GM23338 (cell line): Measurements from ENCODE around the gene AP1AR.

Source experiments
- CREB1 ChIP-seq: fragments of 250-450 bp; sonication (Bioruptor Pico); IDR thresholded peaks from 2 replicates; pipeline ENCODE4 v1.5.0; 2020; ENCODE audit warnings: low read depth, mild to moderate bottlenecking, moderate library complexity
- CTCF ChIP-seq, 2 experiments: fragments of 200-600 bp in 1 of 2; sonication (generic) in 1 of 2; conservative IDR thresholded peaks; 2 replicates each; pipeline versions ENCODE4 v1.5.1 to v1.6.1; 2016 to 2017; ENCODE audit warnings: antibody characterized with exemption in 2 of 2, low read depth in 2 of 2, mild to moderate bottlenecking in 2 of 2, moderate library complexity in 1 of 2
- EZH2 ChIP-seq: fragments of 200-600 bp; sonication (generic); IDR thresholded peaks from one replicate; pipeline ENCODE4 v1.8.0; 2017; ENCODE audit warnings: antibody characterized with exemption, mild to moderate bottlenecking, low read depth; ENCODE audit not compliant: unreplicated experiment
- EZH2phosphoT487 ChIP-seq: fragments of 200-600 bp; sonication (generic); IDR thresholded peaks from one replicate; pipeline ENCODE4 v1.8.1; 2018; ENCODE audit warnings: antibody characterized with exemption; ENCODE audit not compliant: unreplicated experiment
- JUNB ChIP-seq: IDR thresholded peaks from one replicate; pipeline ENCODE4 v1.6.1; 2016; ENCODE audit warnings: antibody characterized with exemption; ENCODE audit not compliant: unreplicated experiment
- NANOG ChIP-seq: IDR thresholded peaks from 2 replicates; pipeline ENCODE4 v1.6.1; 2016; ENCODE audit warnings: antibody characterized with exemption, borderline replicate concordance
- POLR2AphosphoS5 ChIP-seq: IDR thresholded peaks from 2 replicates; pipeline ENCODE4 v1.6.1; 2016; ENCODE audit warnings: antibody characterized with exemption, low read depth
- REST ChIP-seq: IDR thresholded peaks from one replicate; pipeline ENCODE4 v1.6.1; 2018; ENCODE audit warnings: antibody characterized with exemption; ENCODE audit not compliant: unreplicated experiment
- ZNF331 ChIP-seq: fragments of 250-450 bp; sonication (Bioruptor Pico); IDR thresholded peaks from 2 replicates; pipeline ENCODE4 v1.5.0; 2020; ENCODE audit warnings: low read depth, mild to moderate bottlenecking, moderate library complexity
- ZNF462 ChIP-seq: fragments of 250-450 bp; sonication (Bioruptor Pico); IDR thresholded peaks from 2 replicates; pipeline ENCODE4 v1.5.0; 2020; ENCODE audit warnings: mild to moderate bottlenecking, moderate library complexity

GRCh38 chr4:112296949-112297880, 65.6 kb downstream of the AP1AR start, which contains the start of gene ALPK1:
- TF ChIP-seq EZH2 (no peak), REST (no peak), CTCF (conservative IDR thresholded peaks at IDR 0.05; ENCODE audit: low read depth in 2 of 2) (no peak), ZNF331 (CRISPR knock-in tag) (no peak), EZH2phosphoT487 (no peak), POLR2AphosphoS5 (no peak), JUNB (no peak), ZNF462 (CRISPR knock-in tag) (no peak), NANOG (no peak), CREB1 (no peak)
